ENCODE measurements around the gene MYO5B.
"Not testable (repeated sequence)": the region's sequence is repeated elsewhere in the genome, so short reads cannot be mapped to it uniquely, and the experiment has no call there.

MYO5B gene

GRCh38 chr18:49789560-49790134 is 405.3 kb downstream of the MYO5B start:
- DNase-seq (ENCODE audit: low read depth) = not testable (repeated sequence)

GRCh38 chr18:49788327-49788898 is 406.5 kb downstream of the MYO5B start:
- DNase-seq (ENCODE audit: low read depth) = peak; percentile 15

GRCh38 chr18:49786019-49786720 is 408.8 kb downstream of the MYO5B start:
- no peak for DNase-seq (ENCODE audit: low read depth)

- DNase-seq (ENCODE audit: low read depth) = peak; percentile 9
Observed at GRCh38 chr18:49784427-49785185, 410.3 kb downstream of the MYO5B start.

GRCh38 chr18:49783631-49784030 is 411.3 kb downstream of the MYO5B start:
- DNase-seq (ENCODE audit: low read depth) = not testable (repeated sequence)

GRCh38 chr18:49778826-49779465 is 416.0 kb downstream of the MYO5B start:
- DNase-seq (ENCODE audit: low read depth) = no peak
